Right renal pelvis (tissue), 4 donors: Measurements from ENCODE around the gene TNFRSF1A. TPM values are rescaled to one million over a fixed set of nuclear protein-coding genes. Genes with fewer than 3 reads are reported as not detected.
"Not testable (repeated sequence)": the region's sequence is repeated elsewhere in the genome, so short reads cannot be mapped to it uniquely, and the experiment has no call there.

Experiments
- DNase-seq, 4 donors: peaks; one replicate each; pipeline ENCODE4 v3.0.0-alpha.2; 2013; ENCODE audit warnings: low read depth in 4 of 4, low spot score in 3 of 4, missing footprints in 1 of 4
- polyA plus RNA-seq, 4 donors: library from polyadenylated mRNA; unstranded; fragments of 120-200 nt; gene quantifications; one replicate each; pipeline ENCODE4 v1.2.1, GENCODE V29; 2013; ENCODE audit not compliant: insufficient read length in 4 of 4

The TNFRSF1A gene
- polyA plus RNA-seq, 4 donors: 103 to 118 (median 108) TPM

- DNase-seq: no peak
These were observed 30.9 kb downstream of the TNFRSF1A start for GRCh38 chr12:6310771-6311610.

DNA sequence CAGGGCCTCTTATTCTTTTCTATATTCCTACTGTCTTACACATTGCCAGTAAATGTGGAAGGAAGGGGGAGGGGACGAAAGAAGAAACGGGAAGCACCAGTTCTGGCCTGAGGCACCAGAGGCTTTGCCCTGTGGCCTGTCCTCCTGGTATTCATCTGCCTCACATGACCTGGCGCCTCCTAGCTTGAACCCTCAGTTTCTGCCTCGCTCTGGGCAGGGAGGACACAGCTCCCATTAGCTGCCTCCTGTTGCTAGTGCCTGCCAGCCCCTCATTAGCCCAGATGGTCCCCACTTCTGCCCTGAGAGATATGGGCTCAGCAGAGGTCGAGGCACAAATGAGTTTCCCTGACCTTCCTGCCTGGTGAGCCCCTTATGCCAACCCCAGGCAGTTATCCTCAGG lies 34.3 kb downstream of the TNFRSF1A start:
- no peak for DNase-seq

DNA sequence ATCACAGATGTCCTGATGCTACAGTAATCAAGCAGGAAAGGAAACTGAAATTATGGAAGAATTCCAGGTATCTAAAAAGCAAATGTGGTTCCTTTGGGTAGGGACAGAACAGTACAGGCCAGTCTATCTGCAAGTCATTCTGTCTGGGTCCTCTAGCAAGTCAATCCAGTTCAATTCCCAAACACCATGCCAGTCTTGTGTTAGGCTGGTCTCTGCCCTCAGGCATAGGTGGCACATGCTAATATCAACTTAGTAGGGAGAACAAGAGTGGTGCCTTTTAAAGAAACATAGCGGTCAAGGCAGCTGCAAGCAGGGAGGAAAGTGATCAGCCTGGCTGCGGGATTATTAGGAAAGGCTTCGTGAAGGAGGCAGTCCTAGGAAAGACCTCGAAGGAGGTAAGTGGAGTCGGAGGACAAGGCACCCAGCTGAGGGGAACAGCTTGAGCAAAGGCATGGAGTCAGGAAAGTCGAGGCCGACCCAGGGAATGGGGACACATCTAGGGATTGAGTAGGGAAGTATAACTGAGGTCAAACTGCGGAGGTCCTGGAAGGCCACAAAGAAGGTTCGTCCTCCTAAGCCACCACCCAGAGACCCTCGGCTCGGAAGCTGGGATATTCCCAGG lies 35.2 kb downstream of the TNFRSF1A start:
- DNase-seq: no peak

- DNase-seq: no peak
These were observed 35.7 kb downstream of the TNFRSF1A start for GRCh38 chr12:6306151-6306550.

GRCh38 chr12:6303071-6303470 lies 38.8 kb downstream of the TNFRSF1A start:
- no peak for DNase-seq

DNA sequence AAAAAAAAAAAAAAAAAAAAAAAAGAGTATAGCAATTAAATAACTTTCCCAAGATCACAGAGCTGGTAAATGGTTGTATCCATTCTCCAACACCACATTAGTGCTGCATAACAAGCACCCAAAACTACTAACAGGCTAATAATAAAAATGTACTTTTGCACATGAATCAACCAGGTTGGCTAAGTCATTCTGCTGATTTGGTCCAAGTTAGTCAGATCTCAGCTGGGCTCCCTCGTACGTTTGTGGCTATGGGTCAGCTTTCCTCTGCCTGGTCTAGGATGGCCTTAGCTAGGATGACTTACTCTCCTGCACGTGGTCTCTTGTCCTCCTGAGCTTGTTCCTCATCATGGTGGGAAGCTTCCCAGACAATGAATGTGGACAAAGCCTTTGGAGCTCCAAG lies 39.3 kb downstream of the TNFRSF1A start:
- DNase-seq: no peak

DNA sequence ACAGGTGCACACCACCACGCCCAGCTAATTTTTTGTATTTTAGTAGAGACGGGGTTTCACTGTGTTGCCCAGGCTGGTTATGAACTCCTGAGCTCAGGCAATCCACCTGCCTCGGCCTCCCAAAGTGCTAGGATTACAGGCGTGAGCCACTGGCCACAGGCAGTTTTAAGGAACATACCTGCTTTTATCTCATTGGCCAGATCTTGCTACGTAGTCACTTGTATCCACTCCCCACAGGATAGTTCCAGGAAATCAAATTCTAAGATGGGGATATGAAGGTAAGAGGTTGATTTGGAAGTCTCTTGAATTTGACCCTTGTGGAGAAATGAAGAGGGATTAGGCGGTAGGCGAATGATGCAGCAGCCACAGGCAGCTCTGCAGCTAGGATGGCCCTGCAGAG lies 40.2 kb downstream of the TNFRSF1A start:
- DNase-seq: no peak

DNA sequence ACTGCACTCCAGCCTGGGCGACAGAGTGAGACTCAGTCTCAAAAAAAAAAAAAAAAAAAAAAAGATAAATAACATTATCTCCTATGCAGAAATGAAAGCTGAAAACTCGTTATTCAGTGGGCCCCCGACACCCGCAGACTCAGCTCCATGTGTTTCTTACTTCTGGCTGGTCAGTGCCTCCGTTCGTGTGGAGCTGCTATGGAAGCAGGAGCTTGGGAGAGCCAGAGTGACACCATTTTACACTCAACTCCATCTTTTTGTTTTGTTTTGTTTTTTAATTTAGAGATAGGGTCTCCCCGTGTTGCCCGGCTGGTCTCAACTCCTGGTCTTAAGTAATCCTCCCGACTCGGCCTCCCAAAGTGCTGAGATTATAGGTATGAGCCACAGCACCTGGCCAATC lies 44.7 kb downstream of the TNFRSF1A start:
- DNase-seq: no peak

GRCh38 chr12:6295094-6295811 lies 46.6 kb downstream of the TNFRSF1A start:
- no peak for DNase-seq

DNA sequence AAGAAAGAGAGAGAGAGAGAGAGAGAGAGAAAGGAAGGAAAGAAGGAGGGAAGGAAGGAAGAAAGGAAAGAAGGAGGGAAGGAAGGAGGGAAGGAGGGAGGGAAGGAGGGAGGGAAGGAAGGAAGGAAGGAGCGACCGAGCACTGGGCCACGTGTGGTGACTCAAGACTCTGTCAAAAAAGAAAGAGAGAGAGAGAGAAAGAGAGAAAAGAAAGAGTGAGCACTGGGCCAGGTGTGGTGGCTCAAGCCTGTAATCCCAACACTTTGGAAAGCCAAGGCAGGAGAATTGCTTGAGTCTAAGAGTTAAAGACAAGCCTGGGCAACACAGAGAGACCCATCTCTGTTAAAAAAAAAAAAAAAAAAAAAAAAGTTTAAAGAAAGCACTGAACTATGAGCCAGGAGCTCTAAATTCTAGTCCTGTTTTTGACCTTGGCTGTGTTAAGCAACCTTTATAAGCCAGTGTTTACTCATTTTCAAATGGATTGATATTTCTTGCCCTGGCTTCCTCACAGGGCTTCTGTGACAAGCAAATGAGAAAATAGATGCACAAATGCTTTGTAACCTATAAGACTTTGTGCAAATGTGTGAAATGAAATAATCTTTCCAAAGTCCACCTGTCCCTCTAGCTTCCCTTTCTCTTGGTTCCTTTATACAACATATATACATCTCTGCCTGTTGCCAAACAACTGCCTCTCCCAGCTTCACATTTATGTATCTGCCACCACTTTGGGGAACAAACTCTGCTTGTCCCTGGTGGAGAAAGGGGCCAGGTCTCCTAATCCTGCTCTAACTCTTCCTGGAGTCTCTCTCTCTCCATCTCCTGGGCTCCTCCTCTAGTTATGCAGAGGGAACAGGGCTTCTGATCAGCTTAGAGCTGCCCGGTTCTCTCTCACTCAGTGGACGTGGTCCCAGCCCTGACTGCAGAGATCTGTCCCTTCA lies 47.5 kb downstream of the TNFRSF1A start:
- no peak for DNase-seq

- DNase-seq: no peak
These were observed 49.3 kb downstream of the TNFRSF1A start for GRCh38 chr12:6292606-6293005.

DNA sequence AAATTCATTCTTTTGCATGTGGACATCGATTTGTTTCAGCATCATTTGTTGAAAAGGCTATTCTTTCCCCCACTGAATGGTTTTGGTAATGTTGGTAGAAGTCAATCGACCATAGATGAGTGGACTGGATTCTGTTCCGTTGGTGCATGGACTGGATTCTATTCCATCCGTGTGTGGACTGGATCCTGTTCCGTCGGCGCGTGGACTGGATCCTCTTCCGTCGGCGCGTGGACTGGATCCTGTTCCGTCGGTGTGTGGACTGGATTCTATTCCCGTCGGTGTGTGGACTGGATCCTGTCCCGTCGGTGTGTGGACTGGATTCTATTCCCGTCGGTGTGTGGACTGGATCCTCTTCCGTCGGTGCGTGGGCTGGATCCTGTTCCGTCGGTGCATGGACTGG lies 52.0 kb downstream of the TNFRSF1A start:
- DNase-seq: not testable (repeated sequence)

- DNase-seq: not testable (repeated sequence)
These were observed 52.8 kb downstream of the TNFRSF1A start for GRCh38 chr12:6289081-6289480.

- no peak for DNase-seq
These were observed 53.6 kb downstream of the TNFRSF1A start for GRCh38 chr12:6288235-6288634.

- DNase-seq: no peak
These were observed 56.2 kb downstream of the TNFRSF1A start for GRCh38 chr12:6285532-6286306.

DNA sequence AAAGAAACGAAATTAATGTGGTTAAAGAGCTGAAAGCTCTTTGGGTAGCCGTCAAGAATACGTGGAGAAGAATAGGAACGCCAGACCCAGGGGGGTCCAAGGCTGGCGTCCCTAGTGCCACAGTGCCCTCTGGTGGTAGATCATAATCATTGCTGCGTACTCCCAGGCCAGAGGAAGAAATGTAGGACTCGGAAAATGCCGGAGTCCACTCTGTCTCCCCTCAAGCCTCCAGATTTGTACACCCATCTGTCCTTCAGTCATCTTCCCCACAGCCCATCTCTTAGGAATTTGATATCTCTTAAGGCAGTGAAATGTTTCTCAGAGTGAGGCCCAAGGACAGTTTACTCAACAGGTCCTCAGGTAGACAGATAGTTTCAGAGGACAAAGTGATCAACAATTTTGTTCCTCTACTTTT lies 56.8 kb downstream of the TNFRSF1A start:
- peak in 1 of 4 donors; percentile 77 for DNase-seq

GRCh38 chr12:6284273-6284672 lies 57.6 kb downstream of the TNFRSF1A start:
- DNase-seq: no peak

DNA sequence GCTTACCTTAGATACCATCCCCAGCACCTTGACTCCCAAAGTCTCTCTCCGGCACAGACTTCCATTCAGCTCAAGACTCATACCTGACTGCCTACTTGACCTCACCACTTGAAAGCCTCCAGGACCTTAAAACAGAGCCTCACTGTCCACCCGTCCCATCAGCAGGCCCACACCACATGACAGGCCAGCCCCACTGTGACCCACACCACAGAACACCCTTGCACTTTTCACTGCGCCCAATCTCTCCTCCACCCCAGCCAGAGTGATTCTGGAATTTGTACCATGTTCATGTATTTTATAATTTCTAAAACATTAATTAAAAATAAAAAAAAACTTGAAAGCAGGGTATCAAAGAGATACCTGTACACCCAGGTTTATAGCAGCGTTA lies 59.4 kb downstream of the TNFRSF1A start:
- DNase-seq: no peak

GRCh38 chr12:6281081-6281809 lies 60.6 kb downstream of the TNFRSF1A start:
- DNase-seq: no peak
